Measurements from ENCODE around the gene GBX1.

DNA sequence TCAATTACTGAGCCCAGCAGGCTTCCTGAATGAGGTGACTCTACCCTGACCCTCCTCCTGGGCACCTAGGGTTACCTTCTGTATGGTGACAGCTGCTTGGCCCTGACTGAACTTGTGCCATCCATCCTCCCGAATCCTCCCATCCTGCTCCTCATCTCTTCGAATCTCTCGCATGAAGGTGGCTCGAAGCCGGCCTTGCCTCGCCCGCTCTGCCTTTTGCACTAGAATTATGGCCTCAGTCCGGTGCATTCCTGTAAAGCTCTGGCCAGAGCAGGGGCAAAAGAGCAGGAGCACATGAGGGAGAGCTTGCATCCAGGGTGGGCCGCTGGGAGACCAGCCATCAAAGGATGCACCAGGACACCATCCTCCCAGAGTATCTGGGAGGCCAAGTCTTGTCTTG, 35.3 kb upstream of the GBX1 start:
- TF ChIP-seq POLR2A (IDR thresholded peaks at IDR 0.05): no peak
- TF ChIP-seq, protein P1, sequence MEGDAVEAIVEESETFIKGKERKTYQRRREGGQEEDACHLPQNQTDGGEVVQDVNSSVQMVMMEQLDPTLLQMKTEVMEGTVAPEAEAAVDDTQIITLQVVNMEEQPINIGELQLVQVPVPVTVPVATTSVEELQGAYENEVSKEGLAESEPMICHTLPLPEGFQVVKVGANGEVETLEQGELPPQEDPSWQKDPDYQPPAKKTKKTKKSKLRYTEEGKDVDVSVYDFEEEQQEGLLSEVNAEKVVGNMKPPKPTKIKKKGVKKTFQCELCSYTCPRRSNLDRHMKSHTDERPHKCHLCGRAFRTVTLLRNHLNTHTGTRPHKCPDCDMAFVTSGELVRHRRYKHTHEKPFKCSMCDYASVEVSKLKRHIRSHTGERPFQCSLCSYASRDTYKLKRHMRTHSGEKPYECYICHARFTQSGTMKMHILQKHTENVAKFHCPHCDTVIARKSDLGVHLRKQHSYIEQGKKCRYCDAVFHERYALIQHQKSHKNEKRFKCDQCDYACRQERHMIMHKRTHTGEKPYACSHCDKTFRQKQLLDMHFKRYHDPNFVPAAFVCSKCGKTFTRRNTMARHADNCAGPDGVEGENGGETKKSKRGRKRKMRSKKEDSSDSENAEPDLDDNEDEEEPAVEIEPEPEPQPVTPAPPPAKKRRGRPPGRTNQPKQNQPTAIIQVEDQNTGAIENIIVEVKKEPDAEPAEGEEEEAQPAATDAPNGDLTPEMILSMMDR (IDR thresholded peaks at IDR 0.05): no peak

All from suprapubic skin (tissue), 3 donors.